Endothelial cell (in vitro differentiated cells): ENCODE measurements around the gene LIPN. TPM values are rescaled to one million over a fixed set of nuclear protein-coding genes. Genes with fewer than 3 reads are reported as not detected.

Experiments used
- DNase-seq: peaks from one replicate; pipeline ENCODE4 v3.0.0; 2021; ENCODE audit warnings: low spot score
- H3K27ac Mint-ChIP-seq: one replicate; pipeline ENCODE4 v1.8.0; 2021; ENCODE audit warnings: mixed read lengths, inconsistent platforms; ENCODE audit not compliant: unreplicated experiment
- H3K27me3 Mint-ChIP-seq: one replicate; pipeline ENCODE4 v1.8.0; 2021; ENCODE audit warnings: mild to moderate bottlenecking, moderate library complexity, mixed read lengths, inconsistent platforms; ENCODE audit not compliant: unreplicated experiment
- H3K36me3 Mint-ChIP-seq: one replicate; pipeline ENCODE4 v1.8.0; 2021; ENCODE audit warnings: mild to moderate bottlenecking, low read depth, mixed read lengths, inconsistent platforms; ENCODE audit not compliant: unreplicated experiment
- H3K4me1 Mint-ChIP-seq: one replicate; pipeline ENCODE4 v1.8.0; 2021; ENCODE audit warnings: mild to moderate bottlenecking, mixed read lengths, inconsistent platforms; ENCODE audit not compliant: unreplicated experiment
- H3K4me3 Mint-ChIP-seq: one replicate; pipeline ENCODE4 v1.8.0; 2021; ENCODE audit warnings: mild to moderate bottlenecking, mixed read lengths, inconsistent platforms; ENCODE audit not compliant: unreplicated experiment
- H3K9me3 Mint-ChIP-seq: one replicate; pipeline ENCODE4 v1.8.0; 2021; ENCODE audit warnings: mixed read lengths, inconsistent platforms; ENCODE audit not compliant: unreplicated experiment
- CTCF ChIP-seq: fragments of 200-600 bp; sonication (generic); IDR thresholded peaks from one replicate; pipeline ENCODE4 v1.5.0; 2021; ENCODE audit warnings: antibody characterized with exemption; ENCODE audit not compliant: unreplicated experiment
- total RNA-seq: library from RNA; stranded (reverse); fragmentation: NEBNext Ultra II Directional; extraction: Animal tissue kit (Norgen Biotek cat#: 25700); gene quantifications from one replicate; pipeline ENCODE4 v1.2.1, GENCODE V29; 2021; ENCODE audit not compliant: unreplicated experiment

LIPN gene
- total RNA-seq, 1 donor from 2014 or later: not detected

- no peak for TF ChIP-seq CTCF
- Mint-ChIP-seq H3K9me3 (no peaks in the 10 kb centered on the region), H3K27me3 (no peaks in the 10 kb centered on the region), H3K4me3 (no peak overlapping the region), H3K4me1 (no peaks in the 10 kb centered on the region), H3K27ac (no peak overlapping the region), H3K36me3 (no peaks in the 10 kb centered on the region)
- DNase-seq: no peak
These were observed 29.1 kb downstream of the LIPN start for GRCh38 chr10:88788924-88789323.

GRCh38 chr10:88791924-88792323, 32.1 kb downstream of the LIPN start:
- H3K36me3 Mint-ChIP-seq: no peaks in the 10 kb centered on the region
- no peak overlapping the region for H3K27ac Mint-ChIP-seq
- H3K4me1 Mint-ChIP-seq: no peaks in the 10 kb centered on the region
- no peak overlapping the region for H3K4me3 Mint-ChIP-seq
- no peaks in the 10 kb centered on the region for H3K27me3 Mint-ChIP-seq
- H3K9me3 Mint-ChIP-seq: no peaks in the 10 kb centered on the region
- DNase-seq: peak; percentile 35
- TF ChIP-seq CTCF: peak; percentile 69

- H3K27me3 Mint-ChIP-seq: no peaks in the 10 kb centered on the region
- TF ChIP-seq CTCF: no peak
- no peaks in the 10 kb centered on the region for H3K4me1 Mint-ChIP-seq
- no peaks in the 10 kb centered on the region for H3K9me3 Mint-ChIP-seq
- no peak overlapping the region for H3K27ac Mint-ChIP-seq
- no peak overlapping the region for H3K4me3 Mint-ChIP-seq
- no peaks in the 10 kb centered on the region for H3K36me3 Mint-ChIP-seq
- DNase-seq: no peak
These were observed 32.8 kb downstream of the LIPN start for GRCh38 chr10:88792661-88793060.

- H3K36me3 Mint-ChIP-seq: no peaks in the 10 kb centered on the region
- H3K4me1 Mint-ChIP-seq: no peaks in the 10 kb centered on the region
- no peaks in the 10 kb centered on the region for H3K27me3 Mint-ChIP-seq
- H3K4me3 Mint-ChIP-seq: no peak overlapping the region
- no peaks in the 10 kb centered on the region for H3K9me3 Mint-ChIP-seq
- DNase-seq: no peak
- no peak for TF ChIP-seq CTCF
- H3K27ac Mint-ChIP-seq: no peak overlapping the region
These were observed 34.0 kb downstream of the LIPN start for GRCh38 chr10:88793712-88794299.

GRCh38 chr10:88794731-88795130, 34.9 kb downstream of the LIPN start:
- no peak for TF ChIP-seq CTCF
- H3K4me1 Mint-ChIP-seq: no peaks in the 10 kb centered on the region
- no peaks in the 10 kb centered on the region for H3K9me3 Mint-ChIP-seq
- no peak for DNase-seq
- no peaks in the 10 kb centered on the region for H3K36me3 Mint-ChIP-seq
- H3K27me3 Mint-ChIP-seq: no peaks in the 10 kb centered on the region
- no peak overlapping the region for H3K27ac Mint-ChIP-seq
- no peak overlapping the region for H3K4me3 Mint-ChIP-seq
